Endothelial cell of umbilical vein (primary cell): ENCODE measurements around the gene USP27X. TPM values are rescaled to one million over a fixed set of nuclear protein-coding genes. Genes with fewer than 3 reads are reported as not detected.

Experiments
- BruUV-seq: library from RNA; stranded (reverse); fragments of 400-500 nt; replicated peaks from 2 replicates; lab custom pipeline; 2021; lab: Mats Ljungman, UMichigan
- CTCF ChIA-PET: fragments of 300-600, 350-600 bp; sonication (Branson Sonifier 250); formaldehyde crosslinking; loops from one replicate; lab custom pipeline; 2021; ENCODE audit warnings: antibody characterized with exemption, inconsistent platforms; lab: Charles Lee
- POLR2A ChIA-PET: fragments of 300-600, 350-600 bp; sonication (Branson Sonifier 250); formaldehyde crosslinking; loops from one replicate; lab custom pipeline; 2021; ENCODE audit warnings: antibody characterized with exemption, inconsistent platforms; lab: Charles Lee
- DNase-seq: peaks from one replicate; pipeline ENCODE4 v3.0.0-alpha.2; 2011; ENCODE audit warnings: low read depth, low spot score
- FAIRE-seq: peaks from 2 replicates; lab custom pipeline; 2011; peaks lifted over from hg19 to GRCh38; lab: Jason Lieb, UNC
- H2AFZ ChIP-seq: 2 replicates; pipeline ENCODE4 v1.6.0; 2012; ENCODE audit warnings: low read depth, low read length, control low read depth, inconsistent platforms
- H3K27ac ChIP-seq: 2 replicates; pipeline ENCODE4 v1.5.1; 2011; ENCODE audit warnings: low read depth, mild to moderate bottlenecking, control low read depth, low read length, moderate library complexity; ENCODE audit not compliant: insufficient read depth
- H3K27me3 ChIP-seq, 2 experiments: 2 replicates each; pipeline versions ENCODE4 v1.6.0 to v1.6.1; 2011; ENCODE audit warnings: low read length in 2 of 2, mixed read lengths in 1 of 2; ENCODE audit not compliant: control insufficient read depth in 2 of 2, insufficient read depth in 2 of 2
- H3K36me3 ChIP-seq, 2 experiments: 2 replicates in 1 of 2; 3 replicates in 1 of 2; pipeline ENCODE4 v1.5.1; 2011; ENCODE audit warnings: low read length in 2 of 2, mild to moderate bottlenecking in 1 of 2, moderate library complexity in 1 of 2; ENCODE audit not compliant: control insufficient read depth in 2 of 2, insufficient read depth in 2 of 2; ENCODE audit errors: extremely low read depth in 1 of 2
- H3K4me1 ChIP-seq: 3 replicates; pipeline ENCODE4 v1.5.1; 2011; ENCODE audit warnings: mild to moderate bottlenecking, low read length; ENCODE audit not compliant: control insufficient read depth, insufficient read depth; ENCODE audit errors: extremely low read depth
- H3K4me2 ChIP-seq: 2 replicates; pipeline ENCODE4 v1.6.1; 2011; ENCODE audit warnings: low read length, control low read depth, mixed read lengths; ENCODE audit not compliant: insufficient read depth
- H3K4me3 ChIP-seq, 3 experiments: fragments of 200-600 bp in 1 of 3; sonication (generic), shearing (Covaris generic) in 1 of 3; replicated peaks in 1 of 3; 2 replicates each; pipeline ENCODE4 v1.5.1; 2011 to 2016; ENCODE audit warnings: control low read depth in 3 of 3, low read length in 3 of 3, mild to moderate bottlenecking in 2 of 3, inconsistent platforms in 1 of 3, low read depth in 1 of 3, moderate library complexity in 1 of 3; ENCODE audit not compliant: insufficient read depth in 1 of 3
- H3K79me2 ChIP-seq: 2 replicates; pipeline ENCODE4 v1.6.0; 2012; ENCODE audit warnings: low read length, inconsistent platforms; ENCODE audit not compliant: control insufficient read depth, insufficient read depth
- H3K9ac ChIP-seq: replicated peaks from 2 replicates; pipeline ENCODE3; 2011; ENCODE audit warnings: low read length, control low read depth; ENCODE audit not compliant: insufficient read depth; ENCODE audit errors: extremely low read depth
- H3K9me1 ChIP-seq: replicated peaks from 3 replicates; pipeline ENCODE4 v1.6.0; 2011; ENCODE audit warnings: mild to moderate bottlenecking, low read length; ENCODE audit not compliant: control insufficient read depth, insufficient read depth; ENCODE audit errors: extremely low read depth
- H3K9me3 ChIP-seq: replicated peaks from 2 replicates; pipeline ENCODE4 v1.5.1; 2012; ENCODE audit warnings: low read length, inconsistent platforms; ENCODE audit not compliant: control insufficient read depth, insufficient read depth
- H4K20me1 ChIP-seq: replicated peaks from 2 replicates; pipeline ENCODE3; 2011; ENCODE audit warnings: mild to moderate bottlenecking, low read length; ENCODE audit not compliant: control insufficient read depth, insufficient read depth; ENCODE audit errors: extremely low read depth
- EZH2 ChIP-seq: IDR thresholded peaks from 2 replicates; pipeline ENCODE4 v1.6.1; 2012; ENCODE audit warnings: borderline replicate concordance, low read depth, mild to moderate bottlenecking, moderate library complexity, low read length, inconsistent platforms; ENCODE audit not compliant: severe bottlenecking
- FOS ChIP-seq: IDR thresholded peaks from 2 replicates; pipeline ENCODE4 v1.6.1; 2011; ENCODE audit warnings: mild to moderate bottlenecking, low read length, moderate library complexity, borderline replicate concordance; ENCODE audit not compliant: insufficient read depth
- GATA2 ChIP-seq: IDR thresholded peaks from 2 replicates; pipeline ENCODE4 v1.7.0; 2011; ENCODE audit warnings: low read depth, mild to moderate bottlenecking, moderate library complexity, mixed read lengths, low read length; ENCODE audit not compliant: insufficient read length, insufficient read depth
- JUN ChIP-seq: IDR thresholded peaks from 2 replicates; pipeline ENCODE4 v1.6.1; 2011; ENCODE audit warnings: borderline replicate concordance, low read depth; ENCODE audit not compliant: insufficient read length, insufficient read depth
- MYC ChIP-seq: IDR thresholded peaks from one replicate; pipeline ENCODE4 v1.6.1; 2011; ENCODE audit warnings: mild to moderate bottlenecking, low read depth, low read length
- POLR2A ChIP-seq: IDR thresholded peaks from 2 replicates; pipeline ENCODE4 v1.6.1; 2012; ENCODE audit warnings: low read depth, mild to moderate bottlenecking, control low read depth, low read length
- POLR2AphosphoS5 ChIP-seq: IDR thresholded peaks from 2 replicates; pipeline ENCODE4 v1.6.1; 2012; ENCODE audit warnings: low read depth, mild to moderate bottlenecking, control low read depth, low read length, moderate library complexity; ENCODE audit not compliant: insufficient read depth
- dilution Hi-C: fragments of 300-500 bp; cut with MboI; formaldehyde crosslinking; loops from one replicate; pipeline ENCODE4 v1.15.0; 2019; ENCODE audit warnings: low sequenced_read_pairs; ENCODE audit not compliant: extremely low pct_ligation_motif_present
- intact Hi-C: fragments of 100-400 bp; cut with micrococcal nuclease; formaldehyde crosslinking; loops from one replicate; pipeline ENCODE4 v1.10.0; 2022
- polyA plus RNA-seq, 4 experiments: library from polyadenylated mRNA; depleted of rRNA in 3 of 4; stranded (reverse) in 3 of 4; unstranded in 1 of 4; fragments of >200 nt; gene quantifications; 2 replicates each; pipeline versions ENCODE4 v1.2.1 to v1.2.3, GENCODE V29; 2011 to 2012; ENCODE audit warnings: missing spikeins in 1 of 4
- total RNA-seq: library from RNA; stranded (reverse); gene quantifications from 2 replicates; pipeline ENCODE4 v1.2.3, GENCODE V29; 2021
- TF ChIP-seq, protein P1 (sequence below): IDR thresholded peaks from 2 replicates; pipeline ENCODE4 v1.6.1; 2011; ENCODE audit not compliant: insufficient read depth, insufficient read length
- TF ChIP-seq, protein P2 (sequence below), 2 donors: IDR thresholded peaks; 1 replicate in 1 of 2; 2 replicates in 1 of 2; pipeline ENCODE4 v1.5.1; 2011; ENCODE audit warnings: low read length in 2 of 2, mild to moderate bottlenecking in 2 of 2, moderate library complexity in 2 of 2, control low read depth in 1 of 2, inconsistent platforms in 1 of 2, low read depth in 1 of 2; ENCODE audit not compliant: insufficient read depth in 1 of 2; ENCODE audit errors: extremely low read depth in 1 of 2

USP27X gene
- total and polyA plus RNA-seq, 2 donors (not counting 3 experiments of a cell fraction or from before 2014, with no cell fraction given), result 2.2 to 2.3 TPM

DNA sequence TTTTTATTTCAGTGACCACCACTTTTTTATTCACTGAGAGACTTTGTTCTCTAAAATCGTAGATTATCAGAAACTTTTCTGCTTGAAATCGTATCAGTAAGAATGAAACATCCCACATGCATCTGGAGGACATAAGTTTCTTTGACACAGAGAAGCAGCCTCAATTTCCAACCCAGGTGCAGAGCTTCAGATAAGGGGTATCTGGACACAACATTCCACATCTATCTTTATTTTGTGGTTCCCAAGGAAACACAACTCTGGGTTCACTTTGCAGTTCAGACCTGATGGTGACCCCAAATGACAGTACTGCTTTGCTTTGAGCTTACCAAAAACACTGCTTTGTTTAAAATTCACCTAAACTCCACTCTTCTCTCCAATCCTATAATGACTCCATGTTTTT is 41.8 kb downstream of the USP27X start:
- intact Hi-C loops, result loop anchor here (5.0 kb wide), 2 partner anchors 56 to 719 kb away; partner anchors contain the start of gene SYP

DNA sequence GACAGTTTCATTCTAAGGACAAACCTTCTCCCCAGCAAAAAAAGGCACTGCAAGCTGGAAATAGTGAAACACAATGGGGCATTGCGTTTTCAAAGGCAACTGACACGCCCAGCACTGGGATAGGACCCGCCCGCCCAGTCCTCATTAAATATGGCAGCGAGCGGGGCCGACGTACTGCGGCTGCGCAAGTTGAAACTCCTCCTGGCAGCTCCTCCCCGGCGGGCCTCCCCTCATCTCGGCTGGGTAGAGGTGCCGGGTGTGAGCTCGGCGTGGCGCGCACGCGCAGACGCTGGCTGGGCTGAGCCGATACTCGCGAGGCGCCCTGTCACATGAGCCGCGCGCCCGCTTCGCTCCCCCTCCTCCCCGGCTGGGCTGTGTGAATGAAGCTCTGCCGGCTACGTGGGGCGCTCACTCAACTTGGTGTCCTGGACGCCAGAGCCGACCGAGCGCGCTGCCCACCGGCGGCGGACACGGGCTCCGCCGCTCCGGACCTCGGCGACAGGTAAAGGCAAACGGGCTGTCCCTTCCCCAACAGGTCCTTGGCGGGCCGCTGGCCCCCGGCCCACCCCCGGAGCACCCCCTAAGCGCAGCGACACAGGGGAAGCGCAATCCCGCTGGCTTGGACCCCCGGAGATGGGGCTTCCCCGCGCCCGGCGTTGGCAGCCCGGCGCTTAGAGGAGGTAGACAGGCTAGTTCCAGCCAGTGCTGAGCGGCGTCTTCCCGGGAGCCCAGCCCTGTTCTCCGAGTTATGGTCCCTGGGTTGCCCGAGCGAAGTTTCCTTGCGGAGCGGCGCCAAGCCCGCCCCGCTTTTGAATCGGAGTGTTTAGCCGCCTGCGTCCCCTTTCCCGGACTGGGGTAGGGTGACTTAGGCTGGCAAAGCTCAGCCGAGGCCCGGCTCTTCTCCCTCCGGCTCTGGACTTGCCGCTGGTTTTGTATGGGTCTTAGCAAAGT is 43.3 kb downstream of the USP27X start, which contains the start of gene CLCN5:
TSS of gene CLCN5 (plus strand) at position 306 of the 951 bp plus-strand sequence. CDS start 2,703 bp downstream, outside the sequence.
- dilution Hi-C loops, result no loop called here
- no peaks in the 10 kb centered on the region for H3K9me3 ChIP-seq
- FAIRE-seq (peak; percentile 86), DNase-seq (peak; percentile 97)
- H3K27me3 ChIP-seq, result no peaks in the 10 kb centered on the region
- no TSS peak for BruUV-seq
- H3K79me2 ChIP-seq, result no peaks in the 10 kb centered on the region
- H3K36me3 ChIP-seq, result no peaks in the 10 kb centered on the region
- peak within 1 kb of the TSS; percentile 53 to 87 (median 79) for H3K4me3 ChIP-seq
- H3K27ac ChIP-seq, result peak within 1 kb of the TSS; percentile 45
- CTCF ChIA-PET, result interaction anchor here (0.7 to 2.3 kb wide), 5 partner anchors 10 to 282 kb away, joined by 3 to 8 read pairs (median 5); partner anchors contain the start of gene CCNB3
- H3K4me2 ChIP-seq, result peak within 1 kb of the TSS; percentile 96
- intact Hi-C loops, result loop anchor here (1.0 to 5.0 kb wide), 6 partner anchors 38 to 720 kb away; partner anchors contain the start of genes CCNB3 and SYP
- POLR2A ChIA-PET, result no interaction called here
- H3K9me1 ChIP-seq, result no peaks in the 10 kb centered on the region
- peak within 1 kb of the TSS; percentile 82 for H2AFZ ChIP-seq
- TF ChIP-seq, protein P1, sequence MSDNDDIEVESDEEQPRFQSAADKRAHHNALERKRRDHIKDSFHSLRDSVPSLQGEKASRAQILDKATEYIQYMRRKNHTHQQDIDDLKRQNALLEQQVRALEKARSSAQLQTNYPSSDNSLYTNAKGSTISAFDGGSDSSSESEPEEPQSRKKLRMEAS, result no peak
- no peak for TF ChIP-seq GATA2
- no peak for TF ChIP-seq EZH2
- TF ChIP-seq FOS, result no peak
- no peak for TF ChIP-seq JUN
- TF ChIP-seq POLR2AphosphoS5, result peak; percentile 20
- no peak for TF ChIP-seq MYC
- TF ChIP-seq, protein P2, sequence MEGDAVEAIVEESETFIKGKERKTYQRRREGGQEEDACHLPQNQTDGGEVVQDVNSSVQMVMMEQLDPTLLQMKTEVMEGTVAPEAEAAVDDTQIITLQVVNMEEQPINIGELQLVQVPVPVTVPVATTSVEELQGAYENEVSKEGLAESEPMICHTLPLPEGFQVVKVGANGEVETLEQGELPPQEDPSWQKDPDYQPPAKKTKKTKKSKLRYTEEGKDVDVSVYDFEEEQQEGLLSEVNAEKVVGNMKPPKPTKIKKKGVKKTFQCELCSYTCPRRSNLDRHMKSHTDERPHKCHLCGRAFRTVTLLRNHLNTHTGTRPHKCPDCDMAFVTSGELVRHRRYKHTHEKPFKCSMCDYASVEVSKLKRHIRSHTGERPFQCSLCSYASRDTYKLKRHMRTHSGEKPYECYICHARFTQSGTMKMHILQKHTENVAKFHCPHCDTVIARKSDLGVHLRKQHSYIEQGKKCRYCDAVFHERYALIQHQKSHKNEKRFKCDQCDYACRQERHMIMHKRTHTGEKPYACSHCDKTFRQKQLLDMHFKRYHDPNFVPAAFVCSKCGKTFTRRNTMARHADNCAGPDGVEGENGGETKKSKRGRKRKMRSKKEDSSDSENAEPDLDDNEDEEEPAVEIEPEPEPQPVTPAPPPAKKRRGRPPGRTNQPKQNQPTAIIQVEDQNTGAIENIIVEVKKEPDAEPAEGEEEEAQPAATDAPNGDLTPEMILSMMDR (IDR thresholded peaks at IDR 0.05; ENCODE audit: extremely low read depth in 1 of 2, insufficient read depth in 1 of 2, low read depth in 1 of 2, low read length in 2 of 2), result no peak
- TF ChIP-seq POLR2A, result peak; percentile 43
- H3K9ac ChIP-seq, result peak within 1 kb of the TSS; percentile 73
- H3K4me1 ChIP-seq, result peaks cover 3% of the 10 kb centered on the region
- H4K20me1 ChIP-seq, result no peaks in the 10 kb centered on the region

More for the DNA sequence above, 41.8 kb downstream of the USP27X start:
- no peak for DNase-seq
- no peaks in the 10 kb centered on the region for H3K9me1 ChIP-seq
- dilution Hi-C loops, result no loop called here
- no peaks in the 10 kb centered on the region for H3K79me2 ChIP-seq
- H2AFZ ChIP-seq, result no peak overlapping the region
- H3K27ac ChIP-seq, result no peak overlapping the region
- TF ChIP-seq MYC, result no peak
- TF ChIP-seq EZH2, result no peak
- ChIA-PET POLR2A (no interaction called here), CTCF (interaction anchor here (1.0 kb wide), 1 partner anchor 44 kb away, joined by 3 read pairs; no protein-coding TSS in a partner anchor)
- no peak overlapping the region for H3K4me2 ChIP-seq
- no peaks in the 10 kb centered on the region for H4K20me1 ChIP-seq
- FAIRE-seq, result no peak
- peaks cover 3% of the 10 kb centered on the region for H3K4me1 ChIP-seq
- H3K9ac ChIP-seq, result no peak overlapping the region
- H3K36me3 ChIP-seq, result no peaks in the 10 kb centered on the region
- H3K9me3 ChIP-seq, result no peaks in the 10 kb centered on the region
- no peak overlapping the region for H3K4me3 ChIP-seq
- no TSS peak for BruUV-seq
- H3K27me3 ChIP-seq, result no peaks in the 10 kb centered on the region
